SK-N-SH (cell line): ENCODE results near the gene LGALS16.
"Not testable (repeated sequence)": the region's sequence is repeated elsewhere in the genome, so short reads cannot be mapped to it uniquely, and the experiment has no call there.

Source experiments
- NFIC ChIP-seq: IDR thresholded peaks from 2 replicates; pipeline ENCODE4 v1.4.0; 2012; ENCODE audit warnings: borderline replicate concordance
- SIN3A ChIP-seq: IDR thresholded peaks from 2 replicates; pipeline ENCODE4 v1.6.1; 2012; ENCODE audit warnings: low read depth, mild to moderate bottlenecking, low read length, moderate library complexity, borderline replicate concordance
- YY1 ChIP-seq: IDR thresholded peaks from 2 replicates; pipeline ENCODE4 v1.4.0; 2012; ENCODE audit warnings: low read depth, mild to moderate bottlenecking
- TF ChIP-seq, protein P1 (sequence below): fragments of 150-350 bp; IDR thresholded peaks from 2 replicates; pipeline ENCODE4 v1.6.1; 2017; ENCODE audit warnings: antibody characterized with exemption, low read length, low read depth, borderline replicate concordance

DNA sequence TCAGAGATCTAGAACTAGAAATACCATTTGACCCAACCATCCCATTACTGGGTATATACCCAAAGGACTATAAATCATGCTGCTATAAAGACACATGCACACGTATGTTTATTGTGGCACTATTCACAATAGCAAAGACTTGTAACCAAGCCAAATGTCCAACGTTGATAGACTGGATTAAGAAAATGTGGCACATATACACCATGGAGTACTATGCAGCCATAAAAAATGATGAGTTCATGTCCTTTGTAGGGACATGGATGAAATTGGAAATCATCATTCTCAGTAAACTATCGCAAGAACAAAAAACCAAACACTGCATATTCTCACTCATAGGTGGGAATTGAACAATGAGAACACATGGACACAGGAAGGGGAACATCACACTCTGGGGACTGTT lies 14.1 kb downstream of the LGALS16 start:
- TF ChIP-seq, protein P1, sequence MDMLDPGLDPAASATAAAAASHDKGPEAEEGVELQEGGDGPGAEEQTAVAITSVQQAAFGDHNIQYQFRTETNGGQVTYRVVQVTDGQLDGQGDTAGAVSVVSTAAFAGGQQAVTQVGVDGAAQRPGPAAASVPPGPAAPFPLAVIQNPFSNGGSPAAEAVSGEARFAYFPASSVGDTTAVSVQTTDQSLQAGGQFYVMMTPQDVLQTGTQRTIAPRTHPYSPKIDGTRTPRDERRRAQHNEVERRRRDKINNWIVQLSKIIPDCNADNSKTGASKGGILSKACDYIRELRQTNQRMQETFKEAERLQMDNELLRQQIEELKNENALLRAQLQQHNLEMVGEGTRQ = not testable (repeated sequence)
- TF ChIP-seq NFIC, SIN3A, YY1: not testable (repeated sequence)
